PC-9 (cell line): ENCODE data around the gene ACBD4.

Experiments used
- CTCF ChIP-seq: fragments of 200-600 bp; sonication (generic); conservative IDR thresholded peaks from 2 replicates; pipeline ENCODE4 v1.6.1; 2017; ENCODE audit warnings: mixed run types, antibody characterized with exemption, mild to moderate bottlenecking, moderate library complexity
- EZH2 ChIP-seq: fragments of 200-600 bp; sonication (generic); IDR thresholded peaks from 2 replicates; pipeline ENCODE4 v1.8.0; 2017; ENCODE audit warnings: antibody characterized with exemption, low read depth

- peak; percentile 92 for TF ChIP-seq CTCF
- no peak for TF ChIP-seq EZH2
Measured at GRCh38 chr17:45149037-45149668, 13.7 kb downstream of the ACBD4 start.
